GM06990 (cell line): ENCODE results near the gene HIVEP1.

Source experiments
- DNase-seq: peaks from one replicate; pipeline ENCODE4 v3.0.0-alpha.2; 2011; ENCODE audit not compliant: insufficient read length; ENCODE audit errors: extremely low read depth
- H3K27me3 ChIP-seq: replicated peaks from 2 replicates; pipeline ENCODE4 v1.6.0; 2011; ENCODE audit warnings: low read length; ENCODE audit not compliant: control insufficient read depth, insufficient read depth
- H3K36me3 ChIP-seq: 2 replicates; pipeline ENCODE4 v1.5.1; 2011; ENCODE audit warnings: low read length; ENCODE audit not compliant: control insufficient read depth, insufficient read depth
- H3K4me3 ChIP-seq: replicated peaks from 2 replicates; pipeline ENCODE4 v1.5.1; 2011; ENCODE audit warnings: low read depth, mild to moderate bottlenecking, control low read depth, low read length
- CTCF ChIP-seq: IDR thresholded peaks from 2 replicates; pipeline ENCODE4 v1.5.1; 2011; ENCODE audit warnings: low read length, control low read depth, mild to moderate bottlenecking, inconsistent platforms; ENCODE audit not compliant: insufficient read depth, poor library complexity, severe bottlenecking

HIVEP1 gene

GRCh38 chr6:11974089-11974488, 38.0 kb upstream of the HIVEP1 start:
- Histone ChIP-seq H3K36me3 (no peaks in the 10 kb centered on the region), H3K27me3 (no peaks in the 10 kb centered on the region), H3K4me3 (no peak overlapping the region)
- DNase-seq: no peak
- TF ChIP-seq CTCF: no peak

- no peak for TF ChIP-seq CTCF
- Histone ChIP-seq H3K27me3 (no peaks in the 10 kb centered on the region), H3K4me3 (no peak overlapping the region), H3K36me3 (no peaks in the 10 kb centered on the region)
- peak; percentile 66 for DNase-seq
These were observed 36.6 kb upstream of the HIVEP1 start for GRCh38 chr6:11975353-11975977.

- Histone ChIP-seq H3K4me3 (no peak overlapping the region), H3K27me3 (no peaks in the 10 kb centered on the region), H3K36me3 (no peaks in the 10 kb centered on the region)
- TF ChIP-seq CTCF: no peak
- DNase-seq: no peak
These were observed 35.6 kb upstream of the HIVEP1 start for GRCh38 chr6:11976489-11976888.

GRCh38 chr6:11977193-11977592, 34.9 kb upstream of the HIVEP1 start:
- TF ChIP-seq CTCF: no peak
- H3K27me3 ChIP-seq: no peaks in the 10 kb centered on the region
- no peak overlapping the region for H3K4me3 ChIP-seq
- no peak for DNase-seq
- H3K36me3 ChIP-seq: no peaks in the 10 kb centered on the region

- H3K36me3 ChIP-seq: no peaks in the 10 kb centered on the region
- DNase-seq: no peak
- no peaks in the 10 kb centered on the region for H3K27me3 ChIP-seq
- no peak overlapping the region for H3K4me3 ChIP-seq
- TF ChIP-seq CTCF: no peak
These were observed 34.4 kb upstream of the HIVEP1 start for GRCh38 chr6:11977738-11978137.

GRCh38 chr6:11978169-11978987, 33.7 kb upstream of the HIVEP1 start:
- no peaks in the 10 kb centered on the region for H3K36me3 ChIP-seq
- peak; percentile 40 for DNase-seq
- no peaks in the 10 kb centered on the region for H3K27me3 ChIP-seq
- H3K4me3 ChIP-seq: no peak overlapping the region
- TF ChIP-seq CTCF: no peak
